ENCODE data around the gene RBM19.

The RBM19 gene

GRCh38 chr12:113797535-113797868 is 168.6 kb downstream of the RBM19 start:
- no peak for DNase-seq (ENCODE audit: low read depth)
- TF ChIP-seq CTCF (conservative IDR thresholded peaks at IDR 0.05; ENCODE audit: low read length): no peak
- H3K4me3 ChIP-seq (ENCODE audit: low read length): no peak overlapping the region

- no peak for TF ChIP-seq CTCF (conservative IDR thresholded peaks at IDR 0.05; ENCODE audit: low read length)
- DNase-seq (ENCODE audit: low read depth): no peak
- H3K4me3 ChIP-seq (ENCODE audit: low read length): no peak overlapping the region
These were observed 169.1 kb downstream of the RBM19 start for GRCh38 chr12:113796852-113797534.

- no peak for TF ChIP-seq CTCF (conservative IDR thresholded peaks at IDR 0.05; ENCODE audit: low read length)
- DNase-seq (ENCODE audit: low read depth): no peak
- no peak overlapping the region for H3K4me3 ChIP-seq (ENCODE audit: low read length)
These were observed 169.9 kb downstream of the RBM19 start for GRCh38 chr12:113796066-113796827.

GRCh38 chr12:113795445-113795844 is 170.7 kb downstream of the RBM19 start:
- TF ChIP-seq CTCF (conservative IDR thresholded peaks at IDR 0.05; ENCODE audit: low read length): no peak
- no peak overlapping the region for H3K4me3 ChIP-seq (ENCODE audit: low read length)
- no peak for DNase-seq (ENCODE audit: low read depth)

- no peak for TF ChIP-seq CTCF (conservative IDR thresholded peaks at IDR 0.05; ENCODE audit: low read length)
- no peak overlapping the region for H3K4me3 ChIP-seq (ENCODE audit: low read length)
- DNase-seq (ENCODE audit: low read depth): no peak
These were observed 171.4 kb downstream of the RBM19 start for GRCh38 chr12:113794774-113795173.

GRCh38 chr12:113793250-113793649 is 172.9 kb downstream of the RBM19 start:
- no peak overlapping the region for H3K4me3 ChIP-seq (ENCODE audit: low read length)
- DNase-seq (ENCODE audit: low read depth): no peak
- TF ChIP-seq CTCF (conservative IDR thresholded peaks at IDR 0.05; ENCODE audit: low read length): no peak

GRCh38 chr12:113792450-113792849 is 173.7 kb downstream of the RBM19 start:
- H3K4me3 ChIP-seq (ENCODE audit: low read length): no peak overlapping the region
- DNase-seq (ENCODE audit: low read depth): no peak
- no peak for TF ChIP-seq CTCF (conservative IDR thresholded peaks at IDR 0.05; ENCODE audit: low read length)

Measured in AG10803 (cell line).